Glutamatergic neuron (in vitro differentiated cells): ENCODE results near the gene LRP1B. TPM values are rescaled to one million over a fixed set of nuclear protein-coding genes. Genes with fewer than 3 reads are reported as not detected.

Experiments used
- DNase-seq: peaks from one replicate; pipeline ENCODE4 v3.0.0; 2022
- H3K27ac Mint-ChIP-seq: one replicate; pipeline ENCODE4 v1.8.0; 2020; ENCODE audit warnings: mild to moderate bottlenecking, mixed read lengths, inconsistent platforms; ENCODE audit not compliant: unreplicated experiment
- H3K27me3 Mint-ChIP-seq: one replicate; pipeline ENCODE4 v1.8.0; 2020; ENCODE audit warnings: mild to moderate bottlenecking, moderate library complexity, mixed read lengths, inconsistent platforms; ENCODE audit not compliant: unreplicated experiment
- H3K36me3 Mint-ChIP-seq: one replicate; pipeline ENCODE4 v1.8.0; 2020; ENCODE audit warnings: mild to moderate bottlenecking, mixed read lengths, inconsistent platforms; ENCODE audit not compliant: unreplicated experiment
- H3K4me1 Mint-ChIP-seq: one replicate; pipeline ENCODE4 v1.8.0; 2020; ENCODE audit warnings: mild to moderate bottlenecking, low read depth, mixed read lengths, inconsistent platforms; ENCODE audit not compliant: unreplicated experiment
- H3K4me3 Mint-ChIP-seq: one replicate; pipeline ENCODE4 v1.8.0; 2020; ENCODE audit warnings: mild to moderate bottlenecking, mixed read lengths, inconsistent platforms; ENCODE audit not compliant: unreplicated experiment
- H3K9me3 Mint-ChIP-seq: one replicate; pipeline ENCODE4 v1.8.0; 2020; ENCODE audit warnings: mild to moderate bottlenecking, moderate library complexity, mixed read lengths, inconsistent platforms; ENCODE audit not compliant: unreplicated experiment
- CTCF ChIP-seq: fragments of 200-600 bp; sonication (generic); IDR thresholded peaks from one replicate; pipeline ENCODE4 v1.5.0; 2021; ENCODE audit not compliant: partially characterized antibody, unreplicated experiment
- total RNA-seq: library from RNA; stranded (reverse); fragmentation: NEBNext Ultra II Directional; extraction: Animal tissue kit (Norgen Biotek cat#: 25700); gene quantifications from one replicate; pipeline ENCODE4 v1.2.1, GENCODE V29; 2021; ENCODE audit not compliant: unreplicated experiment

LRP1B gene
- total RNA-seq, 1 donor from 2014 or later = 28.7 TPM

GRCh38 chr2:141959941-141960340, 170.9 kb downstream of the LRP1B start:
- H3K27me3 Mint-ChIP-seq = no peaks in the 10 kb centered on the region
- H3K4me3 Mint-ChIP-seq = no peak overlapping the region
- no peak for DNase-seq
- H3K36me3 Mint-ChIP-seq = no peaks in the 10 kb centered on the region
- TF ChIP-seq CTCF = no peak
- H3K4me1 Mint-ChIP-seq = peaks cover 4% of the 10 kb centered on the region
- no peaks in the 10 kb centered on the region for H3K9me3 Mint-ChIP-seq
- H3K27ac Mint-ChIP-seq = no peak overlapping the region

GRCh38 chr2:141959016-141959415, 171.8 kb downstream of the LRP1B start:
- no peak for DNase-seq
- Mint-ChIP-seq H3K9me3 (no peaks in the 10 kb centered on the region), H3K36me3 (no peaks in the 10 kb centered on the region), H3K27ac (no peak overlapping the region), H3K4me1 (peaks cover 4% of the 10 kb centered on the region), H3K4me3 (no peak overlapping the region), H3K27me3 (no peaks in the 10 kb centered on the region)
- no peak for TF ChIP-seq CTCF

GRCh38 chr2:141957827-141958450, 172.9 kb downstream of the LRP1B start:
- DNase-seq = no peak
- Mint-ChIP-seq H3K4me1 (peaks cover 4% of the 10 kb centered on the region), H3K27me3 (no peaks in the 10 kb centered on the region), H3K9me3 (no peaks in the 10 kb centered on the region), H3K27ac (no peak overlapping the region), H3K36me3 (no peaks in the 10 kb centered on the region), H3K4me3 (no peak overlapping the region)
- no peak for TF ChIP-seq CTCF

- H3K27me3 Mint-ChIP-seq = no peaks in the 10 kb centered on the region
- no peak overlapping the region for H3K4me3 Mint-ChIP-seq
- H3K4me1 Mint-ChIP-seq = peaks cover 4% of the 10 kb centered on the region
- H3K27ac Mint-ChIP-seq = no peak overlapping the region
- no peak for TF ChIP-seq CTCF
- H3K9me3 Mint-ChIP-seq = no peaks in the 10 kb centered on the region
- no peaks in the 10 kb centered on the region for H3K36me3 Mint-ChIP-seq
- DNase-seq = no peak
Measured at GRCh38 chr2:141957321-141957720, 173.5 kb downstream of the LRP1B start.

GRCh38 chr2:141947396-141948114, 183.3 kb downstream of the LRP1B start:
- TF ChIP-seq CTCF = no peak
- no peaks in the 10 kb centered on the region for H3K36me3 Mint-ChIP-seq
- no peak overlapping the region for H3K4me3 Mint-ChIP-seq
- H3K4me1 Mint-ChIP-seq = peaks cover 12% of the 10 kb centered on the region
- no peaks in the 10 kb centered on the region for H3K27me3 Mint-ChIP-seq
- no peak overlapping the region for H3K27ac Mint-ChIP-seq
- no peak for DNase-seq
- no peaks in the 10 kb centered on the region for H3K9me3 Mint-ChIP-seq
